ENCODE data around the gene TRPV5.

The TRPV5 gene

GRCh38 chr7:142870566-142871259 is 62.8 kb downstream of the TRPV5 start:
- no peak for TF ChIP-seq CTCF (IDR thresholded peaks at IDR 0.05; ENCODE audit: insufficient read depth, low read depth, low read length, missing control alignments)
- H3K4me3 ChIP-seq (ENCODE audit: low read length), result no peak overlapping the region
- DNase-seq (ENCODE audit: low read depth), result no peak

GRCh38 chr7:142870147-142870559 is 63.4 kb downstream of the TRPV5 start:
- no peak for DNase-seq (ENCODE audit: low read depth)
- TF ChIP-seq CTCF (IDR thresholded peaks at IDR 0.05; ENCODE audit: insufficient read depth, low read depth, low read length, missing control alignments), result no peak
- H3K4me3 ChIP-seq (ENCODE audit: low read length), result no peak overlapping the region

GRCh38 chr7:142869434-142869833 is 64.1 kb downstream of the TRPV5 start:
- TF ChIP-seq CTCF (IDR thresholded peaks at IDR 0.05; ENCODE audit: insufficient read depth, low read depth, low read length, missing control alignments), result no peak
- no peak overlapping the region for H3K4me3 ChIP-seq (ENCODE audit: low read length)
- no peak for DNase-seq (ENCODE audit: low read depth)

- no peak for DNase-seq (ENCODE audit: low read depth)
- no peak overlapping the region for H3K4me3 ChIP-seq (ENCODE audit: low read length)
- TF ChIP-seq CTCF (IDR thresholded peaks at IDR 0.05; ENCODE audit: insufficient read depth, low read depth, low read length, missing control alignments), result no peak
Measured at GRCh38 chr7:142868986-142869415, 64.5 kb downstream of the TRPV5 start.

- DNase-seq (ENCODE audit: low read depth), result no peak
- TF ChIP-seq CTCF (IDR thresholded peaks at IDR 0.05; ENCODE audit: insufficient read depth, low read depth, low read length, missing control alignments), result no peak
- no peak overlapping the region for H3K4me3 ChIP-seq (ENCODE audit: low read length)
Measured at GRCh38 chr7:142868188-142868985, 65.2 kb downstream of the TRPV5 start.

- no peak for DNase-seq (ENCODE audit: low read depth)
- TF ChIP-seq CTCF (IDR thresholded peaks at IDR 0.05; ENCODE audit: insufficient read depth, low read depth, low read length, missing control alignments), result no peak
- H3K4me3 ChIP-seq (ENCODE audit: low read length), result no peak overlapping the region
Measured at GRCh38 chr7:142867398-142868187, 66.0 kb downstream of the TRPV5 start.
